ENCODE data around the gene C1orf21.

The C1orf21 gene

DNA sequence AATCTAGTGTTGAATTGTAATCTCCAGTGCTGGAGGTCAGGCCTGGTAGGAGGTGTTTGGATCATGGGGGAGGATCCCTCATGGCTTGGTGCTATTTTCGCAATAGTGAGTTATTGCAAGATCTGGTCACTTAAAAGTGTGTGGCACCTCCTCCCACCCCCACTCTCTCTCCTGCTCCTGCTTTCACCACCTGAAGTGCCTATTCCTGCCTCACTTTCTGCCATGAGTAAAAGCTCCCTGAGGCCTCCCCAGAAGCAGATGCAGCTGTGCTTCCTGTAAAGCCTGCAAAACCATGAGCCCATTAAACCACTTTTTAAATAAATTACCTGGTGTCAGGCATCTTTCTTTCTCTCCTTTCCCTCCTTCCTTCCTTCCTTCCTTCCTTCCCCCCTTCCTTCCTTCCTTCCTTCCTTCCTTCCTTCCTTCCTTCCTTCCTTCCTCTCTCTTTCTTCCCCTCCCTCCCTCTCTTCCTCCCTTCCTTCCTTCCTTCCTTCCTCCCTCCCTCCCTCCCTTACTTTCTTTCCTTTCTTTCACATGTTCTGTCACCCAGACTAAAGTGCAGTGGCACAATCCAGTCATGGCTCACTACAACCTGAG, 172.4 kb downstream of the C1orf21 start:
- DNase-seq: no peak

DNA sequence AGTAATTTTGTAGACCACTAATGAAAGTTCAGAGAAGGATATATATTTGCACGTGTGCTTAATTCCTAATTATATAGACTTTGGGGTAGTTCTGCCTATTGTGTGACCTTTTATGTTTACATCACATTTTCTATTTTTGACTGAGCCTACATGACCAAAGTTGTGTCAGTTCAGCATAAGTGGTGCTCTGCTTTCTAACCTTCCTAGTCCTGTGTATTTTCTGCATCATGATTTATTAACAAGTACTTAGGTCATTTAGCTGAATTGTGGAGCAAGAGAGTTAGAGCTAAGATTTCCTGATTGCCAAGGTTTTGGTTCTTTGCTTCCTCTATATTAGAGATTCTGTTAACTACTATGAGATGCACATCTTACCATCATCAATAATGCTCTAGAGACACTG, 176.0 kb downstream of the C1orf21 start:
- DNase-seq: no peak

DNA sequence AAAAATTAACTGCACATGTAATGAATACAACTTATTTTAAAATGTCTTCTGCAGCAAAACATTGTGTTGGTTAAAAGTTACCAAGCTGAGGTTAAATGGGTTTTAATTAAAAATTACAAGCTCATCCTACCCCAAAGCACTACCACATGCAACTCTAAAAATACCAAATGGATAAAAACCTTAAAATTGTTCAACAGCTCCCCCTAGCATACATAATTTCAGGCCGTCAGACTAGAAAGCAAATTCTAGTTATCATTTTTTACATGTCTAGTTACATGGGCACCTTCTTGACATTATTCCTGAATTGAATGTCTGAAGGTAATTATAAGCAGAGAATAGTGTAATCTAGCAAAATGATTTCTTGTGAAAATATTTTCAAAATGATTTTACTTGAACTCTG, 176.5 kb downstream of the C1orf21 start:
- DNase-seq: no peak

DNA sequence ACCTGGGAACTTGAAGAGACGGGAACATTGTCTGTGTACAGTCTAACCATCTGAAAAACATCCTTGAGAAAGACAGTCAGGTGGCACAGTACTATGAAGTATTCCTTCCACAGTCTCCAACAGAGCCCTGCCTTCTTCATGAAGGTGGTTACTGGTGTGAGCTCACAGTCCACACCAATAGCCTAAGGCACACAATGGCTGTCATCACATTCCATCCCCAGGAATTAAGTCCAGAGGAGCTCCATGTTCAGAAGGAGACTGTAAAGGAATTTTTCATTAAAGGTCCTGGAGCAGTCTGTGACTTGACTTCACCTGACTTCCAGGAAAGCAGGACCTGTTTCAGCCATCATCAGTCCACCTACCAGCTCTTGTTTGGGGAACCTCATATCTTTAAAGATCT, 180.2 kb downstream of the C1orf21 start:
- DNase-seq: no peak

DNA sequence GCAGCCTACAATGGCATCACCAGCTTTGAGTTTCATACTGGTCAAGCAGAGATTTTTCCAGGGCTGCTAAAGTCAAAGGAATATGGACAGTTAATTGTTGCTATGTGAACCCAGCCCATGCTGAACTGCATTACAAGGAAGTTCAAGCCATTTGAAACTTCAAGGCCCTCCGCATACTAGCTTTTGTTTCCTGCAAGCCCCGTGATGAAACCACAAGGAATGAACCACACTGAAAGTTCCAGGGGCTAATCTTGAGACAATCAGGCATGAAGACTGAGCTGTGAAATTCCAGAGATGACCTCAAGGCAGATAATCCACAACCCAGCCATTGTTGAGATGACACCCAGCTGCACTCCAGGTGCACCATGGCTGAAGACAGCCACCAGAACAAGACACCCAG, 180.8 kb downstream of the C1orf21 start:
- no peak for DNase-seq

DNA sequence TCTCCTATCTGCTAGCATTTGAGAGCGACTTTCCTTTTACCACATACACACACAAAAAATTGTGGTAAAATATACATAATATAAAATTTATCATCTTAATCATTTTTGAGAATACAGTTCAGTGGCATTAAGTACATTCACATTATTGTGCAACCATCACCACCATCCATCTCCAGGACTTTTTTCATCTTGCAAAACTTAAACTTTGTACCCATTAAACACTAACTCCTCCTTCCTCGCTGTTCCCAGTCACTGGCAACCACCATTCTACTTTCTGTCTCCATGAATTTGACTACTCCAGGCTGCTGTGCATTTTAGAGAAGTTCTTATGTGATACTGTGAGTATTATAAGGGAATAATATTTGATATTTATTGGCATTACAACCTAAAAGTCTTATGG, 181.3 kb downstream of the C1orf21 start:
- DNase-seq: no peak

DNA sequence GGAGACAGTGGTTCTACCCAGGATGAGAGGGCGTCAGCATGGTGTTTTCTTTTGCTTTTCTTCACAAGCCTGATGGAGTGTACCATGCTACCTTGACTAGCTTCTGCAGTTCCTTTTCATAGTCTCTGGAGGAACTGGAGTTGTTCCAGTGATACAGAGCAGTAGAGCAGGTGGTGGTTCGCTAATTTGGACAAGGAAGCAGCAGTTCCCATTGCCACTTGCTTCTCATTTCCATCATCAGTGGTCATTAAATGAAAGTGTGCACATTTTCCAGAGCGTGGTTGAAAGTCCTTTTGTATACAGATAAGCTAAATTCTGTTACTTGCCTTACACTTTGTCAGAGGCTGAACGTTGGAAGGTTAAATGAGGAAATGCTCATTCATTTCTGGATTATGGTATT, 182.3 kb downstream of the C1orf21 start:
- no peak for DNase-seq

DNA sequence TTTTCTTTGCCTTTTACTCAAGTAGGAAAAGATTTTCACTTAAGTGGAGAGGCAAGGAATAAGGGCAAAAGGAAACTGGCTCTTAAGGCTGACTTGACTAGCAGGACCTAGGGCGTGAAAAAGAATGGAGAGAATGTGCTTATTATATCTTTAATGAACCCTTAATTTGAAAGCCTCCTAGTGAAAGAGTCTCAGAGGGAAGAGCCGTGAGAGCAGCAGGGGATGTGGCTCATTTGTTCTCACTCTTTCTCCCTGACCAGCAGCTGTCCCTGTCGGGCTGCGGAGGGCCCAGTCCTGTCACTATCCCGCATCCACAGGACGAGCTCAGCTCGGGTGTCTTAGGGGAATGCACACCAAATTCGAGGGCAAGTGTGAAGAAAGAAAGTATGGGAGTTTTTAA, 187.8 kb downstream of the C1orf21 start:
- no peak for DNase-seq

DNA sequence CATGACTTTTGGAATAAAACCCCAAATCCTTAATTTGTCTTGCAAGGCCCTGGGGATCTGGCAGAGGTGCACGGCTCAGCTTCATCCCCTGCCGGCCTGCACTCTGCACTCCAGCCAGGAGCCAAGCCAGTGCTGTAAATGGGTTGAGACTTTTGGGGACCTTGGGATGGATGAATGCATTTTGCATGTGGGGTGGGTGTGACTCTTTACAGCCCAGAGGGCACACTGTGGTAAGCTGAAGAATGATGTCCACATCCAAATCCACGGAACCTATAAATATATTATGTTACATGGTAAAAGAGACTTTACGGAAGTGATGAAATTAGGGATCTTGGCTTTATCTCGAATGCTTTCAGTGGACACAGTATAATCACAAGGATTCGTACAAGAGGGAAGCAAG, 190.0 kb downstream of the C1orf21 start:
- DNase-seq: no peak

DNA sequence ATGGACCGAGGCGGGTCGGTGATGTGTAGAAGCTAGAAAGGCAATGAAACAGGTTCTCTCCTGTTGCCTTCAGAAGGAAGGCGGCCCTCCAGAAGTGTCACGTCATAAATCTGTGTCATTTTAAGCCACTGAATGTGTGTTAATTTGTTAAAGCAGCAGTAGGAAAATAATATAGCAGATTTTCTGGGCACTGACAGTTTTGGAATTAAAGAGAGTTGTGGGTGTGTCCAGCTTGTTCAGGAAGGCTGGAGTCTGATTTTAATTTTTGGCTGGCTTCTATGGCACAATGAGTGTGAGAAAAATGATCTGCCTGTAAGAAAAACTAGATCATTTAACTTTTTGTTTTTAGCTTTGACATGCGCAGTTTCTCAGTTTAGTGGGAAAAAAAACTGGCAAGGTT, 190.5 kb downstream of the C1orf21 start:
- no peak for DNase-seq

DNA sequence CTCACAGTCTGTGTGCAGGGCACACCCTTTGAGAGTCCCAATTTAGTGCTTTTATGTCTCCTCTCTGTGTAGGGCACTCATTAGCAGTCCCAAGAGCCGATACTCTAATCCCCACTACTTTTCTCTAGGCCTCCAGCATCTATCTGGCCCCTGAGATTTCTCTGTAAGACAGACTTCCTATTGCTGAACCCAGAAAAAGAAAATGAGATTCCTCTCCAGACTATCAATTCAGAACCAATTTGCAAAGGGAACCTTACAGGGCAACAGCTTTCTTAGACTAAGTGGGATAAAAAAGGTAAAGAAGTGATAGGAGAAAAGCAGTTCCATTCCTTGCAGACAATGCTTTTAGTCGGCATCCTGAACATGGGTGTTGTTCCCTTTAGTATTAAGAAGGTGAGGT, 195.6 kb downstream of the C1orf21 start:
- no peak for DNase-seq

DNA sequence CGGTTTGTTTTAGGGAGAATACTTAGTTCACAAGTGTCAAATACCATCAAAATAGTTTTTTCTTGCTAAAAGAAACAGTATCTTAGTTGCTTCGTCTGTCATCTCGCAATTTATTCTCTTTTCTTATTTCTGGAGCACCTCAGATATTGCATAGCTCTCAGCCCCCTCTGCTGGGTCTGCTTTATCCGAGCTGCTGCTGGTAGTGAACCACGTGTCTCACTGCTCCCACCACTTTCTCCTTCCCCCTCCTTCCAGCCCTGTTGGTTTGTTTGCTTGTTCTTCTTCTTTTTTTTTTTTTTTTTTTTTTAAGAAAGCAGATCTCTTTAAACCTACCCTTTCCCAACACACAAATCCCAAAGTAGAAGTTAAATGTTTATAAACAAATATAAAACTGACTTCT, 197.0 kb downstream of the C1orf21 start:
- DNase-seq: no peak

DNA sequence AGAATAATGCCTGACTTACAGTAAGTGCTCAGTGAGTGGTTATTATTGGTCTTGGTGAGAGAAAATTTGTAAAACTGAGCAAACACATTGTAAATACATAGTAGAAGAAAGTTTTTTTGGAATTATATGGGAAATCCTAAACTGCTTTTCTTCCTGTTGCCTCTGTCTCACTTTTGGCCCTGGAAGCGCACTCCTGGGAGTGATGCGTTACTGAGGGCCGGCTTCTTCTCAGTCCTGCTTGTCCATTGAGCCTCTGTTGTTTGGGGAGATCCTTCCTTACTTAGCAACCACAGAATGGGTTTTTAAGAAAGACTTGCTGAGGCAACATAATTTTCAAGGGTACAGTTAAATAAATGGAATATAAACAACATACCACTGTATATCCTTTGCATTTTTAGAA, 201.9 kb downstream of the C1orf21 start:
- DNase-seq: no peak

DNA sequence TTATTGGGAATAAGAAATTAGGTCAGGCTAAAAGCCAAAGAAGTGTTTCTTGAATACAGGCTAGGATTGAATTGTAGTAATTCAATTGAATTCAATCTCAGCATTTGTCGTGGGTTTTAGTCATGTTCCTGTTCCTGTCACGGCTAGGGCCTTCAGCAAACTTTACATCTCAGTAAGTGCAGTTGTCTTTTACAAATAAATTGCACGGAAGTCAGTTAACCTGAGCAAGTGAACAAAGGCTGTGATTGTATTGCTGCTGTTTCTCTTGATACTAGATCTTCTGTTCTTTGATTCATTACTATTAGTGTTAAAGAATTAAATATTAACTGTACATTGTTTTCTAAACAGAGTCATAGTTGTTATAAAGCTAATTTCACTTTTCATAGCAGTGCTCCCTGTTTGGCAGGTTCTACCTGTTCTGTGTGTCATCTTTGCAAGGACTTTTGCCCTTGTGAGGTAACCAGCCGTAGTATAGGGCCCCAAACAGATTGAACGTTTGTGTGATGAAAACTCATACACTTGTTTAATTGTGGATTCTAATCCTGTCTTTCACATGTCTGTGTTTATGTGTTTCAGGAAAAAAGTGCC, 203.4 kb downstream of the C1orf21 start:
- DNase-seq: no peak

DNA sequence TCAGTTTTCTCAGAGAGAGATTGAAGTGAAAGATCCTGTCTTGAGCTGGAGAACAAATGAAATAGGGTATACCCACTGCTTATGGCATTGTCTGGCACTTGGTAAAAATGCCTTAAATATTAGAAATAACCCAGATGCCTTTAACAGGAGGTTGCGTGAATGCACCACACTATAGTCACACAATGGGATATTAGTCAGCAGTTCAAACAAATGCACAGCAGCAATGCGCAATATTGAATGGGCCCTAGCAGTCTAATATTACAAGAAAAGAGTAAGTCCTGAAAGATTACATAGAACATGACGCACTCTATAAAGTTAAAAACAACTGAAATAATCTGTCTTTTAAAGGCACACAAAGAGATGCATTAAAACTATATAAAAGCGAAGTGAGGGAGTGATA, 206.8 kb downstream of the C1orf21 start:
- no peak for DNase-seq

DNA sequence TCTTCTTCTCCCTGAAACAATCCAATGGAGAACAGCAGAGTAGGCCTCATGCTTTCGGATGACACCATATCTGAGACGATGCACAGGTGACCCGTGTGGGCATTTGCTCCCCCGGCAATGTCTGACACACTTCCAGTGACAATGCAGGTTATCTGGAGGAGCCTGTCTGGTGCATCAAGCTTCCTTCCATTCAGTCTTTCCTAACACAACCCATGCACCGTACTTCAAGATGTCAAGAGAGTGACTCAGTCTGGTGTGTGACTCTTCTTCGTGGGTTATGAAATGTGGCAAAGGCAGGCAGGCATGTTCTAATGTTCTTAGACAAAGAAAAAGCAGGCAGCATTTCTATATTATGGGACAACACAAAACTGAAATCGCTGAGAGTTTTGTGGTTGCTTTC, 208.8 kb downstream of the C1orf21 start:
- DNase-seq: no peak

DNA sequence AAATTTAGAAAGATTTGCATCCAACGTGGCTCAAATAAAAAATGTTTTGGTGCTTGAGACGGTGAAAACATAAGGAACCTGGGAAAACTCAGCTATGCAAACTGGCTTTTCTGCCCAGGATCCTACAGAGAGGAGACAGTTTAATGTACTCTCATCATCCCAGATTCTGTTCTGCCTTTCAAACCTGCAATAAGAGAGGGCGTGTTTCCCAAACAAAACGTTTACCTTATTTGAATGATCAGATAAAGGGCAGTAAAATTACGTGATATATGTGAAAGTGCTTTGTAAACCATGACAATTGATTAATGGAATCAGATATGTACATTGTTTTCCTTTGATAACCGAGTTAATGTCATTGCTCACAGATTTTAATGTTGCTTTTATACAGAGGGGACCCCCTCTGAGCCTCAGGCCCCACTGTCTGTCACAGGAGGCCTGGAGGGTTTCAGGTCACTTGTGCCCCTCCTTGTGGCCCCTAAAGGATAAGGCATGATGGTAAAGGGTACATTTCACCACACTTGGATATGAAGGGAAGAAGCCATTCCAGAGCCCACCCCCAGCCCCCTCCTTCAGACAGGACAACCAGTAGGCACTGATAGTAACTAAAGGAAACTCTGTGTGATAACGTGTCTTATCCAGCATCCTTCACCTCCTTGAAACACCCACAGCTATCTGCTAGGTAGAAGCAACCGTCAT, 210.3 kb downstream of the C1orf21 start:
- no peak for DNase-seq

DNA sequence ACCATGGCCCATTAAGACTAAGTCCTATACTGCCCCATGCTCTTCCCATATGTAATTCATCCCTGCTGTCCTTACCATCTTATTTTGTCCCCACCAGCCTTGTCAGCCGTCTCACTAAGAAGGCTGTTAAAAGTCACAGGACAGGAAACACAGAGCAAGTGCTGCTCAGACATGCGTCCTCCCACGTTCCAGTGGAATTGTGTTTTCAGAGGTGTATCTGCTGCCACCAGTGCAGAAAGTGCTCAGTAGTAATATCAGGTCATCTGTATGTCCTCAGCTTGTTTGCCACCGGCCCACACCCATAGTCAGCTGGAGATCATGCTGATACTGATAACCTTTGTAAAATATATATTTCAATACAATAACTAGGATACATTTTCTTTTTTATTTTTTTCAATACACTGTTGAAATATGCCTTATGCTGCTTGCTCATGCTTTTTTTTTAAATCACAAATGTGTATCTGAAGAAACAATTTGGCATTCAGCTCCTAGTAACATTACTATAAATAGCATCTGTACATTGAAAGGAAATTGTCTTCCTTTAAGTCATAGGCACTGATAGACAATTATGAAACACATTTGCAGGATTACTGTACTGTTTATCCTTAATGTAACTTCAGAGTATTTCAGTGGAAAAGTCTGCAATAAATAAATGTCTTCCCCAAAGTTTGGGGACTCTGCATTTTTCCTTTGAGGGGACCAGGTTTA, 211.0 kb downstream of the C1orf21 start:
- DNase-seq: no peak

DNA sequence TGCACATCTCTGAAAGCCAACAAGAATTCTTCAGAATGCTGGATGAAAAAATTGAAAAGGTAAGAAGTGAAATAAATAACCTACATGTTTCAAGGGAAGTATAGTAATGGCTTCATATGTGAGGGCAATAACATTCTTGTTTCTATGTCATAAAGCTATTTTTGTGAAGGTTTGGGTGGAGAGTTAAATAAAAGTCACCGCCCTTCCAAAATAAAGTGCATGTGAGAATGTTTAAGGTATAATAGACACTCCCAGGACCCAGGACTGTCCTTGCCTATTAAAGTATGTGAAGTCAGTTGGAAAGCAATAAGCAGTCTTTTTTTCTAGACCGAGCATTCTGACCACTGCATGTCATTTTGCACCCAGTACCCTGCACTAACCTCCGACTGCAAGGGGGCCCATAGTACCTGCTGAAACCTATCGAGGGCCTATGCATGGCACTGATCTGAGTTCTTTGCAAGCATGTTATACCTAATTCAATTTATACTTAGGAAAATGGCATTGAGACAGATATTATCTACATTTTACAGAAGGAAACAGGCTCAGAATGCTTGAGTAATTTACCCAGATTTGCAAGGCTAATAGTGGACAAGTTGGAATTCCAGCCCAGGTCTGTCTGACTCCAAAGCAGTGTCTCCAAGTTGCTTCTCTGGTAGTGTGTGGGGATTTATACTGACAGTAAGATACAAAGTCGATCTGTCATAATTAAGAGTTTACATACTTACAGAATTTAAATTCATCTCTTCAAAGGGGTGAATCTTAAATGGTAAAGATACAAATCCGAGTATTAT, 211.8 kb downstream of the C1orf21 start:
- DNase-seq: no peak

DNA sequence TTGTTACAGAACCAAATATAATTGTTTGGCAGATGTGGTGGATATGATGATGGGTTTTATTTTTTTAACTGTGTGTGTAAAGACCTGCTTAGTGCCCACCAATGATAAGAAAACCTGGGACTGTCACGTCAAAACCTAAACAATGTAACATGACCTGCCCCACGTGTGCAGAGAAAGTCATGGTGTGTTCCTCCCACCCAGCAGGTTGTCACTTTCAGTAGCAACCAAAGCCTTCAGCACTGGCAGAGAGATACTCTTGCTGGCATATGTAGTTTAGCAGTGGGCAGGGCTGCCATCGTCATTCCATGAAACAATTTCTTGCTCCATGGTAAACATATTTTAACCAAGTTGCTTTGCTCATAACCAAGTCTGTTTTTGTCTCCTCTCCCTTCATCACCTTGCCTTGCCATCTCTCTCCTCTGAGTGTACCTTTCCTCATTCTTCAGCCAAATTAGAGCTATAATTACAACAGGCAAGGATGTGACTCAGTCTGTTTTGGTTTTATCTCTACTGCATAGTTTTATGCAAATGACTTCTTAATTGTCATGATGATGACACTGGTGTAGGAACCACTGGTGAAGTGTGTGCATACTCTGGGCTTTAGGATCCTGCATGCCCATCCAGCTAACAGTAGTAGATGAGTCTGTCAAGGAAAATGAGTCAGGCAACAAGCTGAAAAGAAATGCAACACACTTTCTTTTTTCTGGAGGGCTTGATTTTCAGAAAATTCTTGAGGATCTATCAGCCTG, 217.5 kb downstream of the C1orf21 start:
- DNase-seq: no peak

DNA sequence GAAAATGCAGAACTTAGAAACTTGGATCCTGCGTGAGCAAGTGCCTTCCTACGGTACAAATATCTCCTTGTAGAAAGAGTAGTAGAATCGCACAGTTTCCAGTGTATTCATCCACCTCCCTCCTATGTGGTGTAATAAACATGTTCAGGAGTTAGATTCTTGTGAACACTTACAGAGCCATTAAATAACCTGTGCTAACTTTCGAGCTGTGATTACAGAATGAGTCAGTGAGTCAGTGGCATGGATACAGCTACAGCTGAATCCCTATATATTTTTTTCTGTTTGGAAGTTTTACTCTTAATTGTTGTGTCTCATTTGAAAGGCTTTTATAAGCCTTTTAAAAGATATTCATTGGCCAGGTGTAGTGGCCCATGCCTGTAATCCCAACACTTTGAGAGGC, 219.1 kb downstream of the C1orf21 start:
- DNase-seq: no peak

DNA sequence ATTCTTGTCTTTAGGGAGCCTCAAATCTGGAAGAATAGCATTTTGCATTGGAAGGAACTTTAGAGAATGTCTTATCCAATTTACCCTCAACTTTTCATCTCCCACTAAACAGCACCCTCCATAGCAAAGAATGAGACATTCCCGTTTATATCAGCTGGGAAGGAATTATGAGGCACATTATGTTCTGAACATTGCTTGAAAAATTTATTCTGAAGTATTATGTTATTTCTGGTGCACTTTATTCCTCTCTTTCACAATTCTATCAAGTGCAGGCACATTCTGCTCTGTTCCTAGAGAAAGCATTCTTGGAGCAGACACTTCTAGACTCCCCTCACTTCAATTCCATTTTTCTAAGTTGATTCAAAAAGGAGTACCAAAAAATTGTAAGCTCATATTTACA, 220.0 kb downstream of the C1orf21 start:
- no peak for DNase-seq

DNA sequence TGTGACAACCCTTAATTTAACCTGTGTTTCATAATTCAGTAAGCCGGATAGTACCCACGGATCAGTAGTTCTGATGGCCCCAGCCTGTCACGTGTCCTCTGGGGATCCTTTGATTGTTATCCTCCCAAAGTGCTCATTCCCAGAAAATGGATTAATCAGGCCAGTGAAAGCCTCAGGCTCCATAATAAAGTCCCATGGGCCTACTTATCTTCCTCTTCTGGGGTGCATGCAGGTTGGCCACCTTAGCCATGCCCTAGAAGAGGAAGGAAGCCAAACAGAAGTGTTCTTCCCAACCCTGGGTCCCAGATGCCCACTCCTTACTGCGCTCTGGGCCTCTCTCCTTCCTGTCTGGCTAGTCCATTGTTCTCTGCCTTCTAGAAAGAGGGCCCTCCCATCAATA, 221.8 kb downstream of the C1orf21 start:
- DNase-seq: no peak

Measured in CD4-positive, alpha-beta T cell treated with Interleukin-6 for 4 hours (primary cell).